Thoracic aorta (tissue), 2 donors: ENCODE data around the gene NUB1. TPM values are rescaled to one million over a fixed set of nuclear protein-coding genes. Genes with fewer than 3 reads are reported as not detected.

Experiments
- ATAC-seq: fragments of 150-250 bp; one replicate; pipeline ENCODE4 v1.8.0; 2017; ENCODE audit warnings: low read depth; ENCODE audit not compliant: insufficient number of reproducible peaks, low FRiP score
- DNase-seq: peaks from one replicate; pipeline ENCODE4 v3.0.0-alpha.2; 2020; ENCODE audit warnings: low spot score
- H3K27ac ChIP-seq, 2 donors: fragments of 200-600 bp; sonication (generic); 1 replicate in 1 of 2; 2 replicates in 1 of 2; pipeline ENCODE4 v1.5.1; 2016; ENCODE audit warnings: mild to moderate bottlenecking in 2 of 2, moderate library complexity in 2 of 2
- H3K27me3 ChIP-seq: fragments of 200-600 bp; sonication (generic); replicated peaks from 2 replicates; pipeline ENCODE4 v1.6.0; 2016; ENCODE audit warnings: mild to moderate bottlenecking; ENCODE audit not compliant: insufficient read depth
- H3K36me3 ChIP-seq: fragments of 200-600 bp; sonication (generic); one replicate; pipeline ENCODE4 v1.5.1; 2016
- H3K4me1 ChIP-seq, 2 donors: fragments of 200-600 bp; sonication (generic); 1 replicate in 1 of 2; 2 replicates in 1 of 2; pipeline versions ENCODE4 v1.5.1 to v1.6.0; 2016; ENCODE audit warnings: low read depth in 2 of 2, mild to moderate bottlenecking in 1 of 2; ENCODE audit not compliant: control insufficient read depth in 1 of 2
- H3K4me3 ChIP-seq: fragments of 200-600 bp; sonication (generic); 2 replicates; pipeline ENCODE4 v1.5.1; 2016; ENCODE audit warnings: mild to moderate bottlenecking
- H3K9me3 ChIP-seq: fragments of 200-600 bp; sonication (generic); 2 replicates; pipeline ENCODE4 v1.5.1; 2016
- total RNA-seq, 2 donors: library from RNA; depleted of rRNA; stranded (reverse); fragments of >200 nt; gene quantifications; one replicate each; pipeline versions ENCODE4 v1.1.0 to v1.2.3, GENCODE V29; 2016
- TF ChIP-seq, protein P1 (sequence below): fragments of 200-600 bp; sonication (generic); IDR thresholded peaks from one replicate; pipeline ENCODE4 v1.5.1; 2019; ENCODE audit warnings: antibody characterized with exemption

Gene NUB1
- total RNA-seq, 2 donors from 2014 or later: 51.0 to 53.4 TPM

DNA sequence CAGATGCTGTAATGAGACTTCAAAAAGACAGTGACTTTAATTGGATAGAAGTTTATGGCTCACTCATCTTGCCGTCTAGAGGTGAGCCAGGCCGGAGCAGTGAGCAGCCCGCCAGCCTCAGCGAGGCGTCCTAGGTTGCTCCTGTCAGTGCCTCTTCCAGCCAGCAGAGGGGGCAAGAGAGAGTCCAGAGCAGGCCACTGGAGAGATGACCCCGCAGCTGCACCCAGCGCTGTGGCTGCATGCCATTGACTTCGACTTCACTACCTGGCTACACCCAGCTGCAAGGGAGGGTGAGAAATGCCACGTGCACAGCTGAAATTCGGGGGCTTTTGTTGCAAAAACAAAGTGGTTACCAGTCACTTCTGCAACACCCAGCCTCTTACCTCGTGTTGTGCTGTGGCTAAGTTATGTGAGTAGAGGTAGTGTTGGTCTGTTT is 26.5 kb downstream of the NUB1 start:
- TF ChIP-seq, protein P1, sequence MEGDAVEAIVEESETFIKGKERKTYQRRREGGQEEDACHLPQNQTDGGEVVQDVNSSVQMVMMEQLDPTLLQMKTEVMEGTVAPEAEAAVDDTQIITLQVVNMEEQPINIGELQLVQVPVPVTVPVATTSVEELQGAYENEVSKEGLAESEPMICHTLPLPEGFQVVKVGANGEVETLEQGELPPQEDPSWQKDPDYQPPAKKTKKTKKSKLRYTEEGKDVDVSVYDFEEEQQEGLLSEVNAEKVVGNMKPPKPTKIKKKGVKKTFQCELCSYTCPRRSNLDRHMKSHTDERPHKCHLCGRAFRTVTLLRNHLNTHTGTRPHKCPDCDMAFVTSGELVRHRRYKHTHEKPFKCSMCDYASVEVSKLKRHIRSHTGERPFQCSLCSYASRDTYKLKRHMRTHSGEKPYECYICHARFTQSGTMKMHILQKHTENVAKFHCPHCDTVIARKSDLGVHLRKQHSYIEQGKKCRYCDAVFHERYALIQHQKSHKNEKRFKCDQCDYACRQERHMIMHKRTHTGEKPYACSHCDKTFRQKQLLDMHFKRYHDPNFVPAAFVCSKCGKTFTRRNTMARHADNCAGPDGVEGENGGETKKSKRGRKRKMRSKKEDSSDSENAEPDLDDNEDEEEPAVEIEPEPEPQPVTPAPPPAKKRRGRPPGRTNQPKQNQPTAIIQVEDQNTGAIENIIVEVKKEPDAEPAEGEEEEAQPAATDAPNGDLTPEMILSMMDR: peak; percentile 97
- no peaks in the 10 kb centered on the region for H3K36me3 ChIP-seq
- ATAC-seq: peak; percentile 67
- H3K4me1 ChIP-seq: peaks cover 26 to 47% of the 10 kb centered on the region in 2 donors
- no peak overlapping the region for H3K4me3 ChIP-seq
- H3K27me3 ChIP-seq: no peaks in the 10 kb centered on the region
- H3K9me3 ChIP-seq: no peaks in the 10 kb centered on the region
- peak; percentile 54 for DNase-seq
- H3K27ac ChIP-seq: peak overlapping the region in 1 of 2 donors; percentile 74

- Histone ChIP-seq H3K9me3 (no peaks in the 10 kb centered on the region), H3K27ac (no peak overlapping the region), H3K36me3 (peaks cover 20% of the 10 kb centered on the region), H3K4me1 (peaks cover 18 to 36% of the 10 kb centered on the region in 2 donors), H3K27me3 (no peaks in the 10 kb centered on the region), H3K4me3 (no peak overlapping the region)
- no peak for DNase-seq
- TF ChIP-seq, protein P1: no peak
- no peak for ATAC-seq
Observed at GRCh38 chr7:151371266-151371665, 29.7 kb downstream of the NUB1 start.

- Histone ChIP-seq H3K9me3 (no peaks in the 10 kb centered on the region), H3K4me3 (no peak overlapping the region), H3K27me3 (no peaks in the 10 kb centered on the region), H3K27ac (no peak overlapping the region), H3K4me1 (peaks cover 7 to 21% of the 10 kb centered on the region in 2 donors), H3K36me3 (peaks cover 33% of the 10 kb centered on the region)
- DNase-seq (no peak), ATAC-seq (no peak)
- TF ChIP-seq, protein P1: no peak
Observed at GRCh38 chr7:151372612-151373265, 31.1 kb downstream of the NUB1 start.

DNA sequence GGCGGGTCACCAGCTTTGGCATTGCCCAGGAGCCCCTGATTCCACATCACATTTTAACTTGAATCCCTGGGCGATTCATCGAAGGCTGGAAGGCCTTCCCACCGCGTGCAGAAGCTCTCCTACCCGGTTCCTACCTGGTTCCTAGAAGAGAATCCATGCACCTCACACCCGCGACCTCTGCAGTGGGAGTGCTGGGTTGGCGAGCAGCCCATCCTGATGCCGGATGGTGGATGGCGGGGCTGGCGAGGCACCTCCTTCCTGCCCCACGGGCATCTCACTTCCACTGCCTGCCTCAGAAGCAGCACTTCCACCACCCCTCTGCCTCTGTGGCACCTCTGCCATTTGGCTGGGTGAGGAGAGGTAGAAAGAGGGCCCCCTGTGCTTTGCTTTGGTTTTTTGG is 32.0 kb downstream of the NUB1 start:
- H3K4me3 ChIP-seq: no peak overlapping the region
- H3K27me3 ChIP-seq: no peaks in the 10 kb centered on the region
- no peaks in the 10 kb centered on the region for H3K9me3 ChIP-seq
- TF ChIP-seq, protein P1: no peak
- no peak for ATAC-seq
- no peak overlapping the region for H3K27ac ChIP-seq
- no peak for DNase-seq
- peaks cover 36% of the 10 kb centered on the region for H3K36me3 ChIP-seq
- H3K4me1 ChIP-seq: peaks cover 7 to 12% of the 10 kb centered on the region in 2 donors

GRCh38 chr7:151374139-151374538 is 32.5 kb downstream of the NUB1 start:
- Histone ChIP-seq H3K4me1 (peaks cover 2 to 8% of the 10 kb centered on the region in 2 donors), H3K4me3 (no peak overlapping the region), H3K9me3 (no peaks in the 10 kb centered on the region), H3K36me3 (peaks cover 36% of the 10 kb centered on the region), H3K27me3 (no peaks in the 10 kb centered on the region), H3K27ac (no peak overlapping the region)
- ATAC-seq: no peak
- no peak for DNase-seq
- TF ChIP-seq, protein P1: no peak
